Purkinje cell (primary cell): Measurements from ENCODE around the gene ZBTB21. TPM values are rescaled to one million over a fixed set of nuclear protein-coding genes. Genes with fewer than 3 reads are reported as not detected.

ENCODE experiments used
- polyA plus RNA-seq: library from polyadenylated mRNA; unstranded; fragments of >200 nt; fragmentation: Nextera tagmentation; gene quantifications from 2 replicates; pipeline ENCODE4 v1.2.1, GENCODE V29; 2014

The ZBTB21 gene
- 11.6 and 11.7 TPM in 2 replicates for polyA plus RNA-seq

DNA sequence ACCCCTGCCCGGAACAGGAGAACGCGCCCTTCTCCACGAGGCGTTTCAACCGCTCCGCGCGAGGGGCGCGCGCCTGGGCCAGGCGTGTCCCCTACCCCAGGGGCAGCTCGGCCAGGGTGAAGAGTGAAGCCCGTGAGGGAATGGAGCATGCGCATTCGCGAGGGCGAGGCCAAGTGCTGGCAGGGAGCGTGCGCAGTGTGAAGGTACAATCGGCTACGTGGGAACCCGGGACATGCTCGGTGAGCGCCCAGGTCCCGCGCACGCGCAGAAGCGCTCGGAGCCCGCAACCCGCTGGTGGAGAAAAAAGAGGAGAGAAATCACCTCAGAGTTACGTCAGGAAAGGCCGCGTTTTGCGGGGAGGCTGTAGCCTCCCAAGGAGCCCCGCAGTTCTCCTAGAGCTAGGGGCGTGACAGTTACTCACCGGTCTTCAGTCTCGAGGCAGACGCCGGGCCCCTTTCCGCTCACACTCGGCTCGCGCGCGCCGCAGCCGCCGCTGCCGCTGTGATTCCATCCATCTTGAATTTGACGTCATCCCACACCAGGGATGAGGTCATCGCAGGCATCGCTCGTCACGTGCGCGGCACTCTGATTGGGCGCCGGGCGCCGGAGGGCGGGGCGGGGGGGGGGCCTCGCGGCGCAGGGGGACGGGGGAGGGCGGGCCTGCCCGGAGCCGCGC is at the start of gene ZBTB21:
Gene ZBTB21 (minus strand): TSS at position 530 of the 676 bp plus-strand sequence. CDS start 16,265 bp downstream, outside the sequence.

GRCh38 chr21:41953831-41954653 is 56.1 kb downstream of the ZBTB21 start, which contains the start of gene C2CD2:
Gene C2CD2, minus strand, starts transcription at chr21:41954018. Its CDS starts 370 bp downstream, at chr21:41953648.

Other genes starting within 250 kb of the ZBTB21 start
- gene RIPK4, start 243.3 kb downstream of the ZBTB21 start, polyA plus RNA-seq: not detected in 2 replicates
- 0.34 and 0.63 TPM in 2 replicates for gene PRDM15, start 131.0 kb downstream of the ZBTB21 start, polyA plus RNA-seq
- 2.6 TPM in 1 of 2 replicates, not detected in the other for gene C2CD2, start 56.3 kb downstream of the ZBTB21 start, polyA plus RNA-seq
- gene UMODL1, start 61.0 kb upstream of the ZBTB21 start, polyA plus RNA-seq: 0.52 TPM in 1 of 2 replicates, not detected in the other
- 12.1 and 18.4 TPM in 2 replicates for gene ABCG1, start 208.8 kb upstream of the ZBTB21 start, polyA plus RNA-seq